ENCODE data around the gene HELZ. TPM values are rescaled to one million over a fixed set of nuclear protein-coding genes. Genes with fewer than 3 reads are reported as not detected.

The HELZ gene
- total and polyA plus RNA-seq, 2 experiments from 2014 or later: 23.9 to 25.4 TPM

DNA sequence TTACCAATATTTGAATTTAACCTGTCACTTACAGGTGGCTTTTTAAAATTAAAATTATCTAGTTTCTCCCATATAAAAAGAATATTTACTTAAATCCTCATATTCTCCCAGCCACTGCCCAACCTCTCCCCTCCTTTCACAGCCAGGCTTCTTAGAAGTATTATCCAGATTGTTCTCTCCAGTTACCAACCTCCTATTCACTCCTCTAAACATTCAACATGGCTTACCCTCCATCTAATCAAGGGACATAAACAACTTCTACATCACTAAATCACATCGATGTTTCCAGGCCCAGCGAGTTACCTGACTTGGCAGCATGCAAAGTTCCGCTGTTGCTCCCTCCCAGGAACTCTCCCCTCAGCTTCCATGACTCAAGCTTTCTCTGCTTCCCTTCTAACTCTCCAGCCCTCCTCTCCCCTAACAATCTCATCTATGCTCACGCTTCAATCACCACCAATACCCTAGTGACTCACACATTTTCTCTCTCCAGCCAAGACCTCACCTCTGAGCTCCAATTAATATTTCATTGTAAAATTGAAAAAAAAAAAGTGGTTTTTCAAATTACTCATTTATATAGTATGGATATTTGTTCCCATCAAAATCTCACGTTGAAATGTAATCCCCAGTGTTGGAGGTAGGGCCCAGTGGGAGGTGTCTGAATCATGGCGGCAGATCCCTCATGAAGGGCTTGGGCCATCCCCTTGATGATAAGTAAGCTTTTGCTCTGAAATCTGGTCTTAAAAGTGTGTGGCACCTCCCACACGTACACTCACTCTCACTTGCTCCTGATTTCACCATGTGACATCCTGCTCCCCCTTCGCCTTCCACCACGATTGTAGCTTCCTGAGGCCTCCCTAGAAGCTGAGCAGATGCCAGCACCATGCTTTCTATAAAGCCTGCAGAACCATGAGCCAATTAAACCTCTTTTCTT, 88.5 kb downstream of the HELZ start:
- TF ChIP-seq EZH2phosphoT487 (IDR thresholded peaks at IDR 0.05; ENCODE audit: insufficient read depth, low read depth) (no peak), EZH2 (IDR thresholded peaks at IDR 0.05; ENCODE audit: insufficient read depth, poor library complexity, severe bottlenecking) (no peak)
- no peak overlapping the region for H3K27ac ChIP-seq
- H3K4me1 ChIP-seq (ENCODE audit: insufficient read depth): peaks cover 9% of the 10 kb centered on the region
- no peak for DNase-seq
- H3K4me3 ChIP-seq: no peak overlapping the region
- H3F3A ChIP-seq (ENCODE audit: insufficient read depth): peaks cover 20% of the 10 kb centered on the region; the same call in 1 of the 2 replicates
- H3K4me2 ChIP-seq (ENCODE audit: unreplicated experiment): no peak overlapping the region
- in situ Hi-C loops (cut with MboI): no loop called here
- H3K79me2 ChIP-seq (ENCODE audit: insufficient read depth): no peaks in the 10 kb centered on the region
- H3K27me3 ChIP-seq (replicated peaks; ENCODE audit: insufficient read depth): no peaks in the 10 kb centered on the region
- H3K9me2 ChIP-seq (ENCODE audit: insufficient read depth): no peaks in the 10 kb centered on the region
- no peak overlapping the region for H3K9ac ChIP-seq
- no peak overlapping the region for H2AFZ ChIP-seq
- H4K20me1 ChIP-seq (ENCODE audit: insufficient read depth): 0 out of 2 replicates have a peak, but pooled peaks cover 4% of the 10 kb centered on the region
- WGBS, 2 experiments (ENCODE audit: low coverage in 1 of 2, low lambda C conversion rate in 2 of 2, missing lambda C conversion rate in 2 of 2): 87 to 91% methylated on average over 9 of the region's 9 CpGs
- peaks cover 17% of the 10 kb centered on the region for H3K36me3 ChIP-seq (ENCODE audit: low read depth)
- no peaks in the 10 kb centered on the region for H3K9me3 ChIP-seq (ENCODE audit: low read depth)

DNA sequence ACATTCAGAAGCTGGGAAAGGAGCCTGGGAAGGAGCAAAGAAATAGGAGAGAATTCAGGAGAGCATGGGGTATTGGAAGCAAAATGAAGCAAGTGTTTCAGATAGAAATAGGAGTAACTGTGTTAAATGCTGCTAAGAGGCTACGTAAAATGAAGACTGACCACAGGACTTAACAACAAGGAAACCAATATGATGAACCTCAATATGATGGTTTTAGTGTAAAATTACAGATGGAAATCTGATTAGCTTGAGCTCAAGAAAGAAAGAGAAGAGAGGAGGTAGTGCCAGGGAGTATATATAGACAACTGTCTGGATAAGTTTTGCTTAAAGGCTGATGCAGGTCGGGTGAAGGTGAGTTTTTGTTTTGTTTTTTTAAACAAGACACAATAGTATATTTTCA, 92.2 kb downstream of the HELZ start:
- Histone ChIP-seq H3K9me3 (ENCODE audit: low read depth) (no peaks in the 10 kb centered on the region), H3K27ac (no peak overlapping the region), H3K79me2 (ENCODE audit: insufficient read depth) (no peaks in the 10 kb centered on the region), H3K9ac (no peak overlapping the region), H3F3A (ENCODE audit: insufficient read depth) (peaks cover 22% of the 10 kb centered on the region), H2AFZ (no peak overlapping the region), H3K36me3 (ENCODE audit: low read depth) (peaks cover 19% of the 10 kb centered on the region), H3K9me2 (ENCODE audit: insufficient read depth) (no peaks in the 10 kb centered on the region), H3K4me3 (no peak overlapping the region), H4K20me1 (ENCODE audit: insufficient read depth) (0 out of 2 replicates have a peak, but pooled peaks cover 4% of the 10 kb centered on the region), H3K27me3 (replicated peaks; ENCODE audit: insufficient read depth) (no peaks in the 10 kb centered on the region), H3K4me1 (ENCODE audit: insufficient read depth) (peaks cover 15% of the 10 kb centered on the region), H3K4me2 (ENCODE audit: unreplicated experiment) (no peak overlapping the region)
- 97 to 100% methylated on average over 2 of the region's 2 CpGs for WGBS, 2 experiments (ENCODE audit: low coverage in 1 of 2, low lambda C conversion rate in 2 of 2, missing lambda C conversion rate in 2 of 2)
- TF ChIP-seq EZH2phosphoT487 (IDR thresholded peaks at IDR 0.05; ENCODE audit: insufficient read depth, low read depth): no peak
- TF ChIP-seq EZH2 (IDR thresholded peaks at IDR 0.05; ENCODE audit: insufficient read depth, poor library complexity, severe bottlenecking): no peak
- in situ Hi-C loops (cut with MboI): no loop called here
- no peak for DNase-seq

DNA sequence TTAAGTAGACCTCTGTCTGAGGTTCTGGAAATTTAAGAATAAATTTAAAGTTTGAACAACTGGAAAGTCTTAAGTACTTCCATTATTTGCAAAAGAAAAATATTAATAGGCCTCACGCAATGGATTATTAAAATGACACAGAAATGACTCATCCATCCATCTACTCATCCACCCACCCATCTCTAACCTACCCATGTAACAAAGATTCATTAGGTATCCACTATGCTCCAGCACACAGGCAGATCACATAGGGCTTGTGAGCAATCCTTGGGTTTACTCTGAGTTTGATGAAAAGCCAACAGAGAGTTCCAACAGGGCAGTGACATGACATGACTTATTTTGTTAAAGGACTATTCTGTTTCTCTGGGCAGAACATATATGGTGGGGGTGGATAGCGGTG, 93.3 kb downstream of the HELZ start:
- H2AFZ ChIP-seq: no peak overlapping the region
- no peaks in the 10 kb centered on the region for H3K27me3 ChIP-seq (replicated peaks; ENCODE audit: insufficient read depth)
- H3K9me2 ChIP-seq (ENCODE audit: insufficient read depth): no peaks in the 10 kb centered on the region
- peaks cover 22% of the 10 kb centered on the region for H3F3A ChIP-seq (ENCODE audit: insufficient read depth)
- in situ Hi-C loops (cut with MboI): no loop called here
- no peak for TF ChIP-seq EZH2phosphoT487 (IDR thresholded peaks at IDR 0.05; ENCODE audit: insufficient read depth, low read depth)
- no peak for TF ChIP-seq EZH2 (IDR thresholded peaks at IDR 0.05; ENCODE audit: insufficient read depth, poor library complexity, severe bottlenecking)
- H3K9ac ChIP-seq: no peak overlapping the region
- H3K79me2 ChIP-seq (ENCODE audit: insufficient read depth): no peaks in the 10 kb centered on the region
- DNase-seq: peak; percentile 78
- peak overlapping the region; percentile 36 for H3K27ac ChIP-seq
- H3K4me3 ChIP-seq: no peak overlapping the region
- peaks cover 23% of the 10 kb centered on the region for H3K36me3 ChIP-seq (ENCODE audit: low read depth)
- peak overlapping the region; percentile 9 for H3K4me2 ChIP-seq (ENCODE audit: unreplicated experiment)
- no peaks in the 10 kb centered on the region for H3K9me3 ChIP-seq (ENCODE audit: low read depth)
- 65 to 74% methylated on average over 2 of the region's 2 CpGs for WGBS, 2 experiments (ENCODE audit: low coverage in 1 of 2, low lambda C conversion rate in 2 of 2, missing lambda C conversion rate in 2 of 2)
- H4K20me1 ChIP-seq (ENCODE audit: insufficient read depth): 0 out of 2 replicates have a peak, but pooled peaks cover 4% of the 10 kb centered on the region
- H3K4me1 ChIP-seq (ENCODE audit: insufficient read depth): peaks cover 15% of the 10 kb centered on the region

- H3K36me3 ChIP-seq (ENCODE audit: low read depth): peaks cover 30% of the 10 kb centered on the region
- H3F3A ChIP-seq (ENCODE audit: insufficient read depth): peaks cover 22% of the 10 kb centered on the region
- H3K27ac ChIP-seq: no peak overlapping the region; the same call in 1 of the 2 replicates
- no peak overlapping the region for H3K9ac ChIP-seq
- no peaks in the 10 kb centered on the region for H3K9me2 ChIP-seq (ENCODE audit: insufficient read depth)
- in situ Hi-C loops (cut with MboI): no loop called here
- H3K9me3 ChIP-seq (ENCODE audit: low read depth): no peaks in the 10 kb centered on the region
- no peak overlapping the region for H3K4me3 ChIP-seq
- no peaks in the 10 kb centered on the region for H3K27me3 ChIP-seq (replicated peaks; ENCODE audit: insufficient read depth)
- DNase-seq: no peak
- TF ChIP-seq EZH2phosphoT487 (IDR thresholded peaks at IDR 0.05; ENCODE audit: insufficient read depth, low read depth): no peak
- no peak for TF ChIP-seq EZH2 (IDR thresholded peaks at IDR 0.05; ENCODE audit: insufficient read depth, poor library complexity, severe bottlenecking)
- 0 out of 2 replicates have a peak, but pooled peaks cover 4% of the 10 kb centered on the region for H4K20me1 ChIP-seq (ENCODE audit: insufficient read depth)
- no peak overlapping the region for H2AFZ ChIP-seq
- 94% methylated on average over 3 of the region's 3 CpGs for WGBS, 2 experiments (ENCODE audit: low coverage in 1 of 2, low lambda C conversion rate in 2 of 2, missing lambda C conversion rate in 2 of 2)
- no peak overlapping the region for H3K4me2 ChIP-seq (ENCODE audit: unreplicated experiment)
- peaks cover 15% of the 10 kb centered on the region for H3K4me1 ChIP-seq (ENCODE audit: insufficient read depth)
- no peaks in the 10 kb centered on the region for H3K79me2 ChIP-seq (ENCODE audit: insufficient read depth)
Observed at GRCh38 chr17:67150826-67151225, 94.2 kb downstream of the HELZ start.
